PC-9 (cell line): ENCODE results near the gene SCARF2.
A peak's percentile ranks its signal among the peaks of the same experiment; 100 is the strongest.

Experiments used
- EZH2 ChIP-seq: fragments of 200-600 bp; sonication (generic); IDR thresholded peaks from 2 replicates; pipeline ENCODE4 v1.8.0; 2017; ENCODE audit warnings: antibody characterized with exemption, low read depth
- TF ChIP-seq, protein P1 (sequence below): fragments of 200-600 bp; sonication (generic); conservative IDR thresholded peaks from 2 replicates; pipeline ENCODE4 v1.6.1; 2017; ENCODE audit warnings: mixed run types, antibody characterized with exemption, mild to moderate bottlenecking, moderate library complexity

DNA sequence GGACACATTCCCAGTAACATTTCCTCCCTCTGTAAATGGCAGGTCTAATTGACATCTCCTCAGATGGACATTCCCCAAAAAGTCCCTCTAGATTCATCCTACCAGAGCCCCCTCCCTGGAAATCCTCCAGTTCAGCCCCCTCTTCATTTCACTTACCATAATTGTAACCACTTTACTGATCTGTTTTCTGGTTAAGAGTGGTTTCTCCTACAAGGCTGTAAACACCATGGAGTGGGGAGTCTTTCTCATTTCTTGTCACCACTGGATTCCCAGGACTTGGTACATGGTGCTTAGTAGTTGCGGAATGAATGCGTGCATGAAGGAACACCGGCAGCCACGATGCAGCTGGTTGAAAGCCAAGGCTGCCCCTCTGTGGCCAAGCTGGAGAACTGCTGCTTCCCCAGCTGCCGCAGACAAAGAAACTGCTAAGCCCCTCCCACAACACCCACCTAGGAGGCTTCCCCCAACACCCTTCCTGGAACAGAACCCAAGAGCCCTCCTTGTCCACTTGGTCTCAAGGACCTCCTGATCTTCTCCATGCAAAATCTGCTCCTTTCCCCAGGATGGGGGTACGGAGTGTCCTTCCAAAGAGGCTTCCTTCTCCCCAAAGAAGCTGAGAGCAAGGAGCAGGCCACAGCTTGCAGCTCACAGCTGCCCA lies 18.6 kb upstream of the SCARF2 start:
- TF ChIP-seq, protein P1, sequence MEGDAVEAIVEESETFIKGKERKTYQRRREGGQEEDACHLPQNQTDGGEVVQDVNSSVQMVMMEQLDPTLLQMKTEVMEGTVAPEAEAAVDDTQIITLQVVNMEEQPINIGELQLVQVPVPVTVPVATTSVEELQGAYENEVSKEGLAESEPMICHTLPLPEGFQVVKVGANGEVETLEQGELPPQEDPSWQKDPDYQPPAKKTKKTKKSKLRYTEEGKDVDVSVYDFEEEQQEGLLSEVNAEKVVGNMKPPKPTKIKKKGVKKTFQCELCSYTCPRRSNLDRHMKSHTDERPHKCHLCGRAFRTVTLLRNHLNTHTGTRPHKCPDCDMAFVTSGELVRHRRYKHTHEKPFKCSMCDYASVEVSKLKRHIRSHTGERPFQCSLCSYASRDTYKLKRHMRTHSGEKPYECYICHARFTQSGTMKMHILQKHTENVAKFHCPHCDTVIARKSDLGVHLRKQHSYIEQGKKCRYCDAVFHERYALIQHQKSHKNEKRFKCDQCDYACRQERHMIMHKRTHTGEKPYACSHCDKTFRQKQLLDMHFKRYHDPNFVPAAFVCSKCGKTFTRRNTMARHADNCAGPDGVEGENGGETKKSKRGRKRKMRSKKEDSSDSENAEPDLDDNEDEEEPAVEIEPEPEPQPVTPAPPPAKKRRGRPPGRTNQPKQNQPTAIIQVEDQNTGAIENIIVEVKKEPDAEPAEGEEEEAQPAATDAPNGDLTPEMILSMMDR, result peak; percentile 74
- TF ChIP-seq EZH2, result no peak
